Astrocyte of the cerebellum (primary cell): Measurements from ENCODE around the gene ATP2C2.

Source experiments
- DNase-seq: peaks from one replicate; pipeline ENCODE4 v3.0.0-alpha.2; 2011; ENCODE audit warnings: low read depth
- H3K4me3 ChIP-seq: 2 replicates; pipeline ENCODE4 v1.5.1; 2011; ENCODE audit warnings: mild to moderate bottlenecking, low read depth, low read length, moderate library complexity
- CTCF ChIP-seq: IDR thresholded peaks from 2 replicates; pipeline ENCODE4 v1.5.1; 2012; ENCODE audit warnings: low read length, low read depth, moderate library complexity, mild to moderate bottlenecking; ENCODE audit errors: missing control alignments
- in situ Hi-C: cut with HindIII; loops from 2 replicates; pipeline ENCODE4 v1.10.0; 2017; ENCODE audit warnings: low sequenced_read_pairs

The ATP2C2 gene

GRCh38 chr16:84465154-84465553 is 96.8 kb downstream of the ATP2C2 start:
- in situ Hi-C loops: loop anchor here (10.0 kb wide), 2 partner anchors 170 to 200 kb away; partner anchors contain the start of gene WFDC1
- DNase-seq: no peak
- H3K4me3 ChIP-seq: no peak overlapping the region
- TF ChIP-seq CTCF: no peak

GRCh38 chr16:84466692-84467091 is 98.4 kb downstream of the ATP2C2 start:
- no peak overlapping the region for H3K4me3 ChIP-seq
- no peak for DNase-seq
- TF ChIP-seq CTCF: no peak
- in situ Hi-C loops: loop anchor here (10.0 kb wide), 2 partner anchors 172 to 202 kb away; partner anchors contain the start of gene WFDC1

- H3K4me3 ChIP-seq: no peak overlapping the region
- DNase-seq: no peak
- no peak for TF ChIP-seq CTCF
- in situ Hi-C loops: loop anchor here (10.0 kb wide), 2 partner anchors 172 to 202 kb away; partner anchors contain the start of gene WFDC1
Measured at GRCh38 chr16:84467256-84467655, 98.9 kb downstream of the ATP2C2 start.

- in situ Hi-C loops: loop anchor here (10.0 kb wide), 2 partner anchors 173 to 203 kb away; partner anchors contain the start of gene WFDC1
- no peak for TF ChIP-seq CTCF
- H3K4me3 ChIP-seq: no peak overlapping the region
- no peak for DNase-seq
Measured at GRCh38 chr16:84467709-84468108, 99.4 kb downstream of the ATP2C2 start.

- DNase-seq: no peak
- H3K4me3 ChIP-seq: no peak overlapping the region
- in situ Hi-C loops: no loop called here
- no peak for TF ChIP-seq CTCF
Measured at GRCh38 chr16:84471316-84471715, 103.0 kb downstream of the ATP2C2 start.

GRCh38 chr16:84471966-84472365 is 103.6 kb downstream of the ATP2C2 start:
- in situ Hi-C loops: no loop called here
- DNase-seq: no peak
- H3K4me3 ChIP-seq: no peak overlapping the region
- no peak for TF ChIP-seq CTCF
